SKM-1 (cell line): Measurements from ENCODE around the gene ING5.
"Not testable (repeated sequence)": the region's sequence is repeated elsewhere in the genome, so short reads cannot be mapped to it uniquely, and the experiment has no call there.

Experiments
- DNase-seq: peaks from one replicate; lab custom pipeline; 2025; ENCODE audit not compliant: unreplicated experiment; lab: John Stamatoyannopoulos, UW

The ING5 gene

DNA sequence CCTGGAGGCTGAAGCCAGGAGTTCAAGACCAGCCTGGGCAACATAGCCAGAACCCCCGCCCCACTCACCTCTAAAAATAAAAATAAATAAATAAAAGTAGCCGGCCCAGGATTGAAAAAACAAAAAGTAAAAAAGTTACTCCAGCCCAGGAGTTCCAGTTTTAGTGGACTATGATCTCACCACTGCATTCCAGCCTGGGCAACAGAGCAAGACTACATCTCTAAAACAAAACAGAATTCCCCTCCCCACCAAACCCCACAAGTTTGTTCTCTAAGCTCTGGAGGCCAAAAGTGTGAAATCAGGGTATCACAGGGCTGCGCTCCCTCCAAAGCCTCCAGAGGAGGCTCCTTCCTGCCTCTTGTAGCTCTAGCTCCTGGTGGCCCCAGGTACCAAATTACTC is 34.3 kb downstream of the ING5 start:
- DNase-seq: no peak

DNA sequence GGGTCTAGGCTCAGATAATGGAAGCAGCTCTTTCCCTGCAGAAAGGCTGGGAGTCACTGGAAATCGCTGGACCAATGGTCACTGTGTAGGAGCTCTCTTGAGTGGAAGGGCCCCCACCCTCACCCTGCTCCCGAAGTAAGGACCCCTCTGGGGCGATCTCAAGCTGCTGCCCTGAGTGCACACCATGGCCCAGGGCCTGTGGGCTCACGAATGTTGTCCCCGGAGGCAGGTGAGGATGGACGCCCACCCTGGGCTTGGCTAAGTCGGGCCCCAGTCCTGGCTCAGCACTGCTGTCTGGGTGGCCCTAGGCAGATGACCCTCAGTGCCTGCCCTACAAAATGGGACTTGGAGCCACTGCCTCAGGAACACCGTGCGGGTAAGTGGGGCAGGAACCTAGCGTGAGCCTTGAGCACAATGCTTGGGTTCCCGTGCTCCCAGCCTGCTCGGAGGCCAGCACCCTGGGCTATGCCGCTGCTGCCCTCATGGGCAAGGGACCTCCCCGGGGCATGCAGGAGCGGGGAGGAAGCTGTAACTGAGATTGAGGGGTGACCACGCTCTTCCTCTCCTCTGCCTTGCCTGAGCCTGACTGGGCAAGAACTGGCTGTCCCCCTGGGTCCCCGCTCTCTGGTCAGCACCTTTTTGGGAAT is 36.3 kb downstream of the ING5 start:
- no peak for DNase-seq

GRCh38 chr2:241739177-241739576 is 37.3 kb downstream of the ING5 start:
- DNase-seq: no peak

DNA sequence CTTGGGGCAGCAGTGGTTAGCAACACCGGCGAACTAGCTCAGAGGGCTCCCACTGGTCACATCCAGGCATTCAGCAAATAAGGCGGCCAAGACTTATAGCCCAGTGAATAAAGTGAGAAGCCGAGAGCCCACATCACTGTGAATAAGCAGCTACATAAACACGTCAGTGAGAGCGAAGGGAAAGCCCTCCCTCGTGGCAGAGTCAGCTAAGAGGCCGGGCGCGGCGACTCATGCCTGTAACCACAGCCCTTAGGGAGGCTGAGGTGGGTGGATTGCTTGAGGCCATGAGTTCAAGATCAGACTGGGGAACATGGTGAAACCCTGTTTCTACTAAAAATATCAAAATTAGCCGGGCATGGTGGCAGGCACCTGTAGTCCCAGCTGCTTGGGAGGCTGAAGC is 37.8 kb downstream of the ING5 start:
- DNase-seq: no peak

DNA sequence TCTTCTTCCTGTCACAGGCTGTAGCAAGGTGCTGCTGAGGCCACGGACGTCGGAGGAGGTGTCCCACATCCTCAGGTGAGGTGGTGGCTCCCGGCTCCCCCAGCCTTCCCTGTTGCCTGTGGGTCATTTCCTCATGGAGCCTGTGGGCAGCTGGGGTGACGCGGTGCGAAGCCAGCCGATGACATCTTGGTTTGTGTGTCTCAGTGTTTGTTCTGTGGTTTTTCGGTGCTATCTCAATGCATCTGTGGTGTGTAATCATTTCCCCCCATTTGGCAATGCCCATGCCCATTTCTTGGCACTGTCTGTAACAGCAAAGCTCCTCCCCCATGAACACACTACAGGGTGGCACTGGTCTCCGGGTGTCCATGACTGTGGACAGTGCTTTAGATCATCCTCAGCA is 39.2 kb downstream of the ING5 start:
- DNase-seq: no peak

GRCh38 chr2:241742320-241742939 is 40.6 kb downstream of the ING5 start:
- no peak for DNase-seq

GRCh38 chr2:241743008-241743407 is 41.2 kb downstream of the ING5 start:
- DNase-seq: not testable (repeated sequence)

DNA sequence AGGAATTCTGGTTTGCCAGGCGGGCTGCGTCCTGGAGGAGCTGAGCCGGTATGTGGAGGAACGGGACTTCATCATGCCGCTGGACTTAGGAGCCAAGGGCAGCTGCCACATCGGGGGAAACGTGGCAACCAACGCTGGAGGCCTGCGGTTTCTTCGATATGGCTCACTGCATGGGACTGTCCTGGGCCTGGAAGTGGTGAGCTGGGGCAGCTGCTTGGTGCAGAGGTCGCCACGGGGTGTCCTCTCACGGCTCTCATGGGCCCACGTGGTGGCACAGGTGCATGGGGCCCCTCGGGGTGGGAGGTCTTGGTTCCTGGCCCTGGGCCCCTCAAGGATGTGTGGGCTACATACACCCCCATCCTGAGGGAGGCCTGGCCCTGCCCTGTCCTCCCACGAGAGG is 41.8 kb downstream of the ING5 start:
- DNase-seq: no peak

DNA sequence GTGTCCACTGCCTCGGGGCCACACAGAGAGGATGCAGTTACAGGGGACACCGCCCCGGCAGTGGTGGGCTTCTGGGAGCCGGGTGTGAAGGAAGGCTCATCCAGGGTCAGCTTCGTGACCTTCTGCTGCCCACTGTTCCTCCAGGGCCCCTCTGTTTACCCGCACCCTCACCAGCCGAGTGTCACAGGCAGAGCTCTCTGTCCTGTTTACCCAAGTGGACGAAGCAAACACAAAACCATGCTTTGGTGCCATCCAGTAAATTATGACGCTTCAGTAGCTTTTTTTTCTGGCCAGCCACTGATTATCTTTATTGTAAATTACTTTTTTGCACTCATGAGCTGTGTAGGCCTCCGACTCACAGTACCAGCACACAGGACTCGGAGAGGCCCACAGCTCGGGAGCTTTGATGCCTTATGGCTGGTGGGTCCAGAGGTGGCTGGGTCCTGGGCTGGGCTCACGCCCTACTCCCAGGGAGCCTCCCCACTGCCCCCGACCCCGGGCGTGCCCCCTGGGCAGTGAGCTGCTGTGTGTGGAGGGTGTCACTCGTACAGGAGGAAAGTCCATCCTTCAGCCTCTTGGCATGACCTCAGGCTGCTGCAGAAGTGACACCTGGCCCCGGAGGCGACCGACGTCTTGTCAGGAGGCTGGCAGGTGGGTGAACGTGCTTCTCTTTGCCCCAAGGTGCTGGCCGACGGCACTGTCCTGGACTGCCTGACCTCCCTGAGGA is 42.4 kb downstream of the ING5 start:
- DNase-seq: no peak

DNA sequence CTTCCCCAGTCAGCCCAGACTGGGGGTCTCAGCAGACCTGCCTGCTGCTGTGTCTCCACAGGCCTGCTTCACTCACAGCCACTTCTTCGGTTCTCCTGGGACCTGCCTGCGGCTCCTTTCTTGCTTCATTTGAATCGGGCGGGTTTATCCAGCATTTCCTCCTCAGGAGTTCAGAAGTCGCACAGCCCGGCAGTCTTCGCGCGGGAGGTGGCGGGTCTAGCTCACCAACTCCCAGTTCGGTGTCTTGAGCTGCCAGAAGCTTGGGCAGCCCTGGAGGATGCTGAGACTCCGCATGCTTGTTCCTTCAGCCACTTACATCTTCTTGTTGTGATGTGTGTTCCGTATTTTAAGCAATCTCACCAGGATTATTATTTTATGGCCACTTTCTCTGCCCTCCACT is 43.4 kb downstream of the ING5 start:
- no peak for DNase-seq

DNA sequence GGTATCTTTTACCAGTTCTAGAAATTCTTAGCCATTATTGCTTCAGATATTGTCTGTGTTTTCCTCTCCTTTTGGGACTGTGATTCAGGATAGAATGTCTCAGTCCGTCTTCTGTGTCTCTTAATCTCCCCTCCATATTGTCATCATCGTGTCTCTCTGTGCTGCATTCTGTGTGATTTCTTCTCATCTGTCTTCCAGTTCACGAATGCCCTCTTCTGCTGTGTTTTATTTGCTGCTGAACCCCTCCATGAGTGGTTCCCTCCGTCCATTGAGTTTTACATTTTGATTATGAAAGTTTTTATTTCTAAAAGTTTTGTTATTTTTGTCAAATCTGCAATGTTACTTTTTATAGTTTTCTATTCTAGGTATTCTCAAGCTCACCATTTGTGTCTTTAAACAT is 44.2 kb downstream of the ING5 start:
- no peak for DNase-seq

GRCh38 chr2:241748468-241749256 is 46.8 kb downstream of the ING5 start:
- DNase-seq: no peak

DNA sequence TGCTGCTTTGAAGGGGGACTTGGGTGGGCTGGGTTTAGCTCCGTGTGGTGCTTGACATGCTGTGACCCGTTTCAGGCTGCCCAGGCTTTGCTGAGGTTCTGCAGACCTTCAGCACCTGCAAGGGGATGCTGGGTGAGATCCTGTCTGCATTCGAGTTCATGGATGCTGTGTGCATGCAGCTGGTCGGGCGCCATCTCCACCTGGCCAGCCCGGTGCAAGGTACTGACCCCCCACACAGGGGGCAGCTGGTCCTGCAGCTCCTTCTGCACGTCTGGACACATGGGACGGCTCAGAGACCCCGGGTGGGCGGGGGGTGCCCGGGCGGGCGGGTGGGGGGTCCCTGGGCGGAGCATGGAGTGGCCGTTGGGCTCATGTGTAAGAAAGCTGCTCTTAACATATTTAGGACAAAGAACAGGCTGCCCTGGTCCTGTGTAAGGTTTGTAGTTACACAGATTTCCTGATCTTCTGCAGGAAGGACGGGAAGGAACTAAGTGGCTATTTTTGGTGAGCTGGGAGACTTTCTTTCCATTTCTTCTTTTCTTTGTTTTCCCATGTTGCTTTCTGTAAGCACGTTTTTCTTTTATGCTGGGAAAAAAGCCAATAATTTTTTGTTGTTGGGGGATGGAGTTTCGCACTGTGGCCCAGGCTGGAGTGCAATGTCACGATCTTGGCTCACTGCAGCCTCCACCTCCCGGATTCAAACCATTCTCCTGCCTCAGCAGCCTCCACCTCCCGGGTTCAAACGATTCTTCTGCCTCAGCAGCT is 48.4 kb downstream of the ING5 start:
- DNase-seq: no peak

DNA sequence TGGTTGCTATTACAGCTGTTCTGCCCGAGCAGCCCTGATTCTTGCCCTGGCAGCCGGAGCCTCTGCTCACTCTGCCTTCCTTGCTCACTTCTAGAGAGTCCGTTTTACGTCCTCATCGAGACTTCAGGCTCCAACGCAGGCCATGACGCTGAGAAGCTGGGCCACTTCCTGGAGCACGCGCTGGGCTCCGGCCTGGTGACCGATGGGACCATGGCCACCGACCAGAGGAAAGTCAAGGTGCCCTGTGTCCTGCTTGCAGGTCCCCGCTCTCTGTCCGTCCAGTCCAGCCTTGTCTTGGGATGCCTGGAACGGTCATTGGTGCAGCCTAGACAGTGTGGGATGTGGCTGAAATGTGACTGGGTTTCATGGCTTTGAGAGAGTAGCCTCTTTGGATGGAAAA is 49.3 kb downstream of the ING5 start:
- no peak for DNase-seq

- DNase-seq: no peak
These were observed 49.9 kb downstream of the ING5 start for GRCh38 chr2:241751776-241752175.

DNA sequence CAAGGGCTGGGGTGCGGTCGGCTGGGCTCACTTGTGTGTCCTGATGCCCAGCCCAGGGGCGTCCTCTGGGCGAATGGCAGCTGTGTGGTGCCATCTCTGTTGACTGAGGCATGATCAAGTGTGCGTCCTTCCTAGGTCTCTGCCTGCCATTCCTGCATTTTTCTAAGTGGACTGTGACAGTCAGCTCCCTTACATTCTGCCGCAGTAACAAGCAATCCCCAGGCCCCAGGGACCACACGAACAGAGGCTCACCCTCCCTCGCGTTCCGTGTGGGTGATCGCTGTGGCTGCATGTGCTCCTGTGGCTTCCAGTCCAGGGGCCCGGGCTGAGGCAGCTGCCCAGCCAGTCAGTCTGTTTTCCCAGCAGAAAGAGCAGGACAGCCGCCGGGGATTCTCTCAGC is 50.4 kb downstream of the ING5 start:
- DNase-seq: no peak

DNA sequence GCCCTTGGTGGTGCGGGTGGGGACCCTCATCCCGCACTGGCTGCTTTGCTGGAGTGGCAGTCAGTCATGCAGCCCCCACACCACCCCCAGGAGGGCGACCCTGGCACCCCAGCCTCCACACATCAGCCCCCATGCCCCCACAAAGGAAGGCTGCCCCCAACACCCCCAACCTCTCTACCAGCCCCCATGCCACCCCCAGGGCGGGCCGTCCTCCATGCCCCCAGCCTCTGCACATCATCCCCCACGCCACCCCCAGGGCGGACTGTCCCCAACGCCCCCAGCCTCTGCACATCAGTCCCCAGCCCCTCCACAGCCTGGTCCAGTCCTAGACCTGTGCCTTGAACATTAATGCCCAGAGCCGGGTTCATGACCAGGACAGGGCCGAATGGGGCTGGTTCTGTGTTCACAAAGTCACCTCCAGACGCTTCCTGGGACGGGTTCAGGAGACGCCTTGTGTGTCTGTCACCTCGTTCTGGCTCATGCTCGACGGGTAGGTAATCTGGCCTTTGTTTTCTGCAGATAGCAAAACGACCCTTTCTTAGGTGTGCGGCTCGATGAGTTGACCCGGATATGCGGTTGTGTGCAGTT is 50.9 kb downstream of the ING5 start:
- DNase-seq: no peak

- DNase-seq: no peak
These were observed 51.7 kb downstream of the ING5 start for GRCh38 chr2:241753493-241753892.

GRCh38 chr2:241754042-241754441 is 52.2 kb downstream of the ING5 start:
- DNase-seq: no peak

DNA sequence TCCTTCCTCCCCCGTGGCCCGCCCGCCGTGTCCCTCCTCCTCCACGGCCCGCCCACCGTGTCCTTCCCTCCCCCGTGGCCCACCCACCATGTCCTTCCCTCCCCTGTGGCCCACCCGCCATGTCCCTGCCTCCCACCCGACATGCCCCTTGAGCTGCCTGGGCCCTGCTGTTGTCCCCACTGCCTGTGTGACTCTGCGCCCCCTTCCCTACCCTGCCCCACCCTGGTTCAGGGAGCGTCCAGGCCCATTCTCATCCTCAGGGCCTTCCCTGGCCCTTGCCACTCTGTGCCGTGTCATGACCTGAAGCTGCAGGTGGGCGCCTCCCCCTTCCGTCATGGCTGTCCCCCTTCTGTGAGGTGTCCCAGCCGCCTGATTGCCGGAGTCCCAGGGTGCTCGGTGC is 53.3 kb downstream of the ING5 start:
- no peak for DNase-seq

- no peak for DNase-seq
These were observed 53.9 kb downstream of the ING5 start for GRCh38 chr2:241755777-241756176.
